Colon (tissue), 2 donors: Measurements from ENCODE around the gene DLGAP4.

Experiments
- FAIRE-seq: peaks from 2 replicates; lab custom pipeline; 2012; peaks lifted over from hg19 to GRCh38; lab: Jason Lieb, UNC
- donor health status: control.
- donor health status: control.

Gene DLGAP4

GRCh38 chr20:36275011-36275410 lies 31.1 kb upstream of the DLGAP4 start:
- FAIRE-seq, result no peak

DNA sequence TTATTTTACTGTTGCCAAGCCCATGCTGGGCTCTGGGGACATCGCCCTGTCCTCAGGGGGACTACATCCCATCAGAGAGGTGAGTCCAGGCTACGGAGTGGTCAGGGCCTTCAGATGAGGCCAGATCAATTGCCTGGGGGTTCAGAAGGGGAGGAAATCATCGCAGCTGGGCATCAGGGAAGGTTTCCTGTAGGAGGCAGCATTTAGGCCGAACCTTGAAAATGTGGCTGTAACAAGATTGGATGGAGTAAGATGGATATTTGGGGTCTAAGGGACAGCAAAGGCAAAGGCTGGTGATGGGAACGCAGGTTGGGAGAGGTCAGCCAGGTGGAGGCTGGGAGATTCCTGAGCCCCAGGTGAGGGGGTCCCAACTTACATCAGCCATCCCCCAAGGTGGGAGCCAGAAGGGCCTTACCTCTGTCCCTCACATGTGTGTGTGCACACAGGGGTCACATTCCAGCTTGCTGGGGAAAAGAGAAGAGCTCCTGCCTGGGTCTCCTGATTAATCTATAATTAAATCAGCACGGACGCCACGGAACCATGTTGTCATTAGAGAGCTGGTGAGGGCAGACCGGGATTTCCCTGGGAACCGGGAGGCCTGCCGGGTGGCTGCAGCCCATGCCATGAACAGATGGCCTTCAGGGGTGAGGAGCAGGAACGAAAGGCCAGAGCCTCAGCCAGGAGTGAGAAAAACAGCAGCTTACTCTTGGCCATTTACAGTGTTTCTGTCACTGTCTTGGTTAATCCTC lies 30.5 kb upstream of the DLGAP4 start:
- FAIRE-seq, result no peak

DNA sequence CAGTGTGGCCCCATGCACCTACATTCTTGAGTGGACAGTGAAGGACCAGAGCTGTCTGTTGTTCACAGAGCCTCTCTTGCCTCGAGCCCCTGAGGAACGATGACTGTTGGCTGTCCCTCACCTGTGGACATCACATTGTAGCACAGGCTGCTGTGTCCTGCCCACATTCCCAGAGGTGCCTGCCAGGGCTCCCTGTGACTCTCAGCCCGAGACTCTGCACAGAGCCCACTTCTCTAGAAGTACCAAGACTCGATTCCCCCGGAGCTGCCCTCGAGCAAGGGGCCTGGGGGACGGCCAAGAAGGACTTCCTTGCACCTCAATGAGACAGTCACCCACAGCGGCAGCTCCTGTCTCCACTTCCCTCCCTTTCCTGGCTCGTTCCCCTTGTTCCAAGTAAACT lies 28.6 kb upstream of the DLGAP4 start:
- FAIRE-seq, result no peak

DNA sequence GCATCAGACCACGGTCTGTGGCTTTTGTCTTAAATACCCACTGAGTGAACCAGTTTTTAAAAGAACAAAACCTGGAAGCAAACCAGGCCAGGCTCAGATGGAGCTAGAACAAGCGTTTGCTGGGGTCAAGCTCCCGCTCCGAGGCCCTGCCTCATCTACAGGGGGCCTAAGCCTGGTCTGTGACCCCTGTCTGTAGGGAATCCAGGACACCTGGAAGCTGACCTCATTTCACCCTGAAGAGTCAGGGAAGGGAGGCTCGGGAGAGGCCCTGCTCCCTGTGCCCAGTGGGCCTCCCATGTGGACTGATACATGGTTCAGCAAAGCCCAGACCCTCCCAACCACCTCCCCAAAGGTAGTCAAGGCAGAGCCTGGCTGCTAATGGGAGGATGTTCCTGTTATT lies 26.8 kb upstream of the DLGAP4 start:
- FAIRE-seq, result no peak

GRCh38 chr20:36279776-36280175 lies 26.4 kb upstream of the DLGAP4 start:
- no peak for FAIRE-seq

- FAIRE-seq, result no peak
These were observed 24.3 kb upstream of the DLGAP4 start for GRCh38 chr20:36281785-36282380.

- FAIRE-seq, result no peak
These were observed 21.4 kb upstream of the DLGAP4 start for GRCh38 chr20:36284751-36285150.

GRCh38 chr20:36285746-36286447 lies 20.2 kb upstream of the DLGAP4 start:
- no peak for FAIRE-seq

GRCh38 chr20:36297656-36298055 lies 8.5 kb upstream of the DLGAP4 start:
- FAIRE-seq, result no peak

- no peak for FAIRE-seq
These were observed 8.1 kb upstream of the DLGAP4 start for GRCh38 chr20:36298061-36298460.

- no peak for FAIRE-seq
These were observed 7.3 kb upstream of the DLGAP4 start for GRCh38 chr20:36298795-36299339.

- no peak for FAIRE-seq
These were observed 6.7 kb upstream of the DLGAP4 start for GRCh38 chr20:36299459-36299858.

DNA sequence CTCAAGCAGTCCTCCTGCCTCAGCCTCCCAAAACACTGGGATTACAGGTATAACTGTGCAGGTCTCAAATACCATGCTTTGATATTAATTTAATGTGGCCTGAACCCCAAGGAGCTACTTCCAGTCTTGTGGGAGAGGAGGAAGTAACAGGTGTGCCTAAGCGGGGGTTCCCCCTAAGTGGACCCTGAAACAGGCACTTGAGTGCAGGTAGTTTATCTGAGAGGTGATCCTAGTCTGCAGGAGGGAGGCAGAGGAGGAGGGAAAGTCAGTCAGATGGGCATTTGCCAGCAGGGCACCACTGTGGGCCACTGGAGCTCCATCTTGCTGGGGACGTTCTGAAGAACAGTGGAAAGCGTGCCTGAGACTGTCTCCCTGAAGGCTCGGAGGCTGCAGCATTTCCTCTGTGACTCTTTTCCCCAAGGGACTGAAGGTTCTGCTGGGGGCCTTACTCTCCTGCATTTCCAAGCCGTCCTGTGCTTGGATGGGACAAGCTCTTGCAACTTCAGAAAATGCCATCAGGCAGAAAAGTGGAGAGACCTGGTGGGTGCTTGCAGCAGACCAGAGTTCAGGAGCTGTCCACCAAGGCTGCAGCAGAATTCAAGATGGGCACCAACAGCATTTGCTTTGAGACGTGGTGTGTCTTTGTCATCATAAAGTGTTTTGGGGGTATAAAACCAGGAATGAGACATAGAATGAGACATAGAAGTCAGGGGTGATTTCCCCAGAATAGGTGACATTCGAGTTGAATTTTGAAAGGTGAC lies 4.6 kb upstream of the DLGAP4 start:
- FAIRE-seq, result no peak

DNA sequence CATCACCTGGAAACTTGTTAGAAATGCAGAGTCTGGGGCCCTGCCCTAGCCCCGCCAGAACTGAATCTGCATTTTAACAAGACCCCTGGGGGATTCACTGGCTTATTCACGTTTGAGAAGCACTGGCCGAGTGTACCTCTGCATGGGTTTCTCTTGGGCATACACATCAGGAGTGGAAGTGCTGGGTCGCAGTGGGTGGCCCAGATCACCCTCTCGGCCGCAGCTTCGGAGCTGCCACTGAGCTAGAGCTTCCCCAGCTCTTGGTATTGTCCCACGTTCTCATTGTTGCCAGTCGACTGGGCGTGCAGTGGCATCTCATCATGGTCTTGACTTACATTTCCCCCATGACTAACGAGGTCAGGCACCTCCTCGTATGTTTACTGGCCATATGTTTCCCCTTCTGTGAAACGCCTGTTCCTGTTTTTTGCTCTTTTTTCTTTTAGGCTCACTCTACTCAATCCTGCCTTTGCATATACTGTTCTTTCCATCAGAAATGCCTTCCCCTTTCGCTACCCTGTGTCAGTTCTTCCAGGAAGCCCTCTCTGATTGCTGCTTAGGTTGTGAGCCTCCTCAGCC lies 3.0 kb upstream of the DLGAP4 start:
- no peak for FAIRE-seq

GRCh38 chr20:36303831-36304230 lies 2.3 kb upstream of the DLGAP4 start:
- no peak for FAIRE-seq

GRCh38 chr20:36304786-36305495 lies 1.2 kb upstream of the DLGAP4 start:
- FAIRE-seq, result no peak

DNA sequence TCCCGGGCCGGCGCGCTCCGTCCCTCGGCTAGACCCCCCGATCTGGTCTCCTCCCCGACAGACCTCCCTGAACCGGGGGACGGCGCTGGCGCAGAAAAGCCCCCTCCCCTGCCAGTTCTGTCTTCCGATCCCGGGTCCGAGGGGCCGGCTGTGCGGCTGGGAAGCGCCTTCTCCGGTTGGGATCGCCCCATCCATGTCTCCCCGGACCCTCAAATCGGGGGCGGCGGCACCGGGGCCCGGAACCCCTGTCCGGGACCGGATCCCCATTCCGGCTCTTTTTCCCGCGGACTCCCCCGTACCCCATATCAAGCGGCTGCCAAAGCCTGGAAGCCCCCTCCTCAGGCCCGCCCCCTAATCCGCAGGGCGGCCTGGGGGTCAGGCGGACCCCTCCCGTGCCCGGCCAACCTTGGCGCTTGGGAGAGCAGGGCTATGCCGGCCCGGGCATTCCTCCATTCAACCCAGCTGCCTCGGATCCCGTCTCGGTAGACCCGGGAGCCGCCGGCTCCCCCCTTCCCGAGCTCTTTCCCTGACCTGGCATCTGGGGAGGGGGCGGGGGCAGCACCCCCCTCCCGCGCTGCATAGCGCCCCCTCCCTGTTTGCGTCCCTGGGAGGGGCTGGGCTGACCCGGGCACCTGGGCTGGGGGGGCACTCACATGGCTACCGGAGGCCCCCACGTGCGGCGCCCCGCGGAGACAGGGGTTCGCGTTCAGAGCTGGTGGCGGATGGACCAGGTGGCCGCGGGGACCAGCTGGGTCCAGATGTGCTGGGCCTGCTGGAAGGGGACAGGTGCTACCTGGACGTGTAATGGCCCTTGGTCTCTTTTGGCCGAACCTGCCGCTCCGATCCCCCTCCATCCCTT lies 643 bp downstream of the DLGAP4 start:
- no peak for FAIRE-seq

GRCh38 chr20:36307412-36308325 lies 1.5 kb downstream of the DLGAP4 start:
- FAIRE-seq, result no peak

DNA sequence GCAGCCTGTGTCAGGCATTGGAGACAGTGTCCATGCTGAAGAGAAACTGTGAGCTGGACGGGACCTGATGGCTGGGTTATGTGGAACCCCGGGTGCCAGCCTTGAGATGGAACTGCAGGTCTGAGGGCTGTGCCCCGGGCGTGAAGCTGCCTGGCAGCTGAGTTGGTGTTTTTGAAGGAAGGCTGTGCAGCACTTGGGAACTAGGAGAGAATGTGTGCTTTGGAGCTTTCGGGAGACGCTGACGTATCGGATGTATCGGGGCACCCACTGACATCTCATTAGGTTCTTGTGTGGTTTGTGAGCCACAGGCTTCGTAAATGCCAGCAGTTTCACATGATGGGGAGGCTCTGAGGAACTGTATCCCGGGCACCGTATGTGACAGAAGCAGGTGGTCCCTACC lies 2.2 kb downstream of the DLGAP4 start:
- FAIRE-seq, result no peak
